Loucy (cell line): ENCODE measurements around the gene ARL5C.

Source experiments
- H2AFZ ChIP-seq: fragments of 200-600 bp; sonication (generic); 2 replicates; pipeline ENCODE4 v1.6.0; 2016; ENCODE audit warnings: antibody characterized with exemption, mild to moderate bottlenecking, low read length, moderate library complexity
- H3F3A ChIP-seq: fragments of 200-600 bp; 2 replicates; pipeline ENCODE4 v1.6.0; 2016; ENCODE audit warnings: antibody characterized with exemption, low read depth, mild to moderate bottlenecking
- H3K27me3 ChIP-seq: fragments of 200-600 bp; sonication (generic); 2 replicates; pipeline ENCODE4 v1.6.1; 2014; ENCODE audit warnings: low read length, mild to moderate bottlenecking; ENCODE audit not compliant: insufficient read depth, poor library complexity, severe bottlenecking
- H3K36me3 ChIP-seq: fragments of 200-600 bp; sonication (generic); 2 replicates; pipeline ENCODE4 v1.6.1; 2016; ENCODE audit warnings: low read length; ENCODE audit not compliant: insufficient read depth
- H3K4me1 ChIP-seq: fragments of 200-600 bp; sonication (generic); 2 replicates; pipeline ENCODE4 v1.5.1; 2014; ENCODE audit warnings: low read length, mild to moderate bottlenecking; ENCODE audit not compliant: insufficient read depth, poor library complexity, severe bottlenecking
- H3K4me2 ChIP-seq: fragments of 200-600 bp; sonication (generic); 2 replicates; pipeline ENCODE4 v1.6.0; 2014; ENCODE audit warnings: antibody characterized with exemption, low read length, low read depth, mild to moderate bottlenecking; ENCODE audit not compliant: poor library complexity, severe bottlenecking
- H3K4me3 ChIP-seq: fragments of 200-600 bp; sonication (generic); 2 replicates; pipeline ENCODE4 v1.5.1; 2014; ENCODE audit warnings: low read length, mild to moderate bottlenecking, mixed read lengths; ENCODE audit not compliant: poor library complexity, severe bottlenecking
- H3K79me2 ChIP-seq: fragments of 200-600 bp; sonication (generic); 2 replicates; pipeline ENCODE4 v1.6.1; 2014; ENCODE audit warnings: low read length; ENCODE audit not compliant: insufficient read depth
- H3K9ac ChIP-seq: fragments of 200-600 bp; sonication (generic); 2 replicates; pipeline ENCODE4 v1.6.0; 2014; ENCODE audit warnings: mild to moderate bottlenecking, low read depth, low read length, moderate library complexity; ENCODE audit not compliant: poor library complexity, severe bottlenecking
- H3K9me2 ChIP-seq: fragments of 200-600 bp; sonication (generic); replicated peaks from 2 replicates; pipeline ENCODE4 v1.6.1; 2016; ENCODE audit warnings: low read depth, low read length, mixed read lengths
- H3K9me3 ChIP-seq: fragments of 200-600 bp; sonication (generic); 2 replicates; pipeline ENCODE4 v1.6.1; 2014; ENCODE audit warnings: mild to moderate bottlenecking, antibody characterized with exemption, low read length, low read depth; ENCODE audit not compliant: insufficient read depth
- H4K20me1 ChIP-seq: fragments of 200-600 bp; sonication (generic); 2 replicates; pipeline ENCODE4 v1.6.0; 2014; ENCODE audit warnings: antibody characterized with exemption, low read length, mild to moderate bottlenecking; ENCODE audit not compliant: insufficient read depth, poor library complexity, severe bottlenecking
- CTCF ChIP-seq: fragments of 200-600 bp; sonication (generic); conservative IDR thresholded peaks from 2 replicates; pipeline ENCODE4 v1.5.1; 2014; ENCODE audit warnings: mild to moderate bottlenecking, antibody characterized with exemption, low read length
- EZH2phosphoT487 ChIP-seq: fragments of 200-600 bp; IDR thresholded peaks from 2 replicates; pipeline ENCODE4 v1.6.1; 2018; ENCODE audit warnings: antibody characterized with exemption, mild to moderate bottlenecking, moderate library complexity, borderline replicate concordance

The ARL5C gene

GRCh38 chr17:39151150-39151942 is 14.6 kb downstream of the ARL5C start, which contains the start of gene PLXDC1:
TSS of gene PLXDC1 (minus strand) at chr17:39151637. CDS start at chr17:39151437, 200 bp downstream.
- 0 out of 2 replicates have a peak within 1 kb of the TSS, but pooled peaks have one; percentile 39 for H2AFZ ChIP-seq
- peak within 1 kb of the TSS; percentile 91 for H3K9ac ChIP-seq
- peaks cover 18% of the 10 kb centered on the region for H3K4me1 ChIP-seq
- H3K4me3 ChIP-seq, result peak within 1 kb of the TSS; percentile 87
- no peak for TF ChIP-seq EZH2phosphoT487
- no peak for TF ChIP-seq CTCF
- H3K4me2 ChIP-seq, result peak within 1 kb of the TSS; percentile 95
- no peaks in the 10 kb centered on the region for H3K27me3 ChIP-seq
- no peaks in the 10 kb centered on the region for H4K20me1 ChIP-seq
- 0 out of 2 replicates have a peak, but pooled peaks cover 3% of the 10 kb centered on the region for H3F3A ChIP-seq
- no peaks in the 10 kb centered on the region for H3K79me2 ChIP-seq
- H3K36me3 ChIP-seq, result no peaks in the 10 kb centered on the region
- no peaks in the 10 kb centered on the region for H3K9me3 ChIP-seq
- H3K9me2 ChIP-seq, result no peaks in the 10 kb centered on the region

- H4K20me1 ChIP-seq, result no peaks in the 10 kb centered on the region
- no peaks in the 10 kb centered on the region for H3K79me2 ChIP-seq
- H3K4me2 ChIP-seq, result peak overlapping the region; percentile 66
- peak overlapping the region; percentile 56 for H3K4me3 ChIP-seq
- H3K9me3 ChIP-seq, result no peaks in the 10 kb centered on the region
- no peak for TF ChIP-seq CTCF
- no peak for TF ChIP-seq EZH2phosphoT487
- 0 out of 2 replicates have a peak, but pooled peaks cover 3% of the 10 kb centered on the region for H3F3A ChIP-seq
- H3K9me2 ChIP-seq, result no peaks in the 10 kb centered on the region
- H3K27me3 ChIP-seq, result no peaks in the 10 kb centered on the region
- no peaks in the 10 kb centered on the region for H3K36me3 ChIP-seq
- peaks cover 18% of the 10 kb centered on the region for H3K4me1 ChIP-seq
- 0 out of 2 replicates have a peak overlapping the region, but pooled peaks have one; percentile 39 for H2AFZ ChIP-seq
- no peak overlapping the region for H3K9ac ChIP-seq
Measured at GRCh38 chr17:39150795-39151149, 15.2 kb downstream of the ARL5C start.

GRCh38 chr17:39150104-39150634 is 15.8 kb downstream of the ARL5C start:
- Histone ChIP-seq H3K36me3 (no peaks in the 10 kb centered on the region), H2AFZ (no peak overlapping the region), H3K79me2 (no peaks in the 10 kb centered on the region), H3K9me3 (no peaks in the 10 kb centered on the region), H3K9me2 (no peaks in the 10 kb centered on the region), H3K4me3 (no peak overlapping the region), H3K27me3 (no peaks in the 10 kb centered on the region), H3K9ac (no peak overlapping the region), H3F3A (0 out of 2 replicates have a peak, but pooled peaks cover 3% of the 10 kb centered on the region), H3K4me1 (peaks cover 18% of the 10 kb centered on the region), H3K4me2 (no peak overlapping the region), H4K20me1 (no peaks in the 10 kb centered on the region)
- TF ChIP-seq EZH2phosphoT487, result no peak
- TF ChIP-seq CTCF, result peak; percentile 20
